GM12878 (cell line): ENCODE measurements around the gene RBM44. TPM values are rescaled to one million over a fixed set of nuclear protein-coding genes. Genes with fewer than 3 reads are reported as not detected.

Source experiments
- ATAC-seq: fragments of 200-7000 bp; cut with Tn5 transposase; 3 replicates; pipeline ENCODE4 v1.9.1; 2020; ENCODE audit warnings: mild to moderate bottlenecking, moderate library complexity
- BruUV-seq: library from RNA; stranded (reverse); fragments of 400-500 nt; replicated peaks from 2 replicates; lab custom pipeline; 2021; lab: Mats Ljungman, UMichigan
- CTCF ChIA-PET: fragments of 300-600 bp; sonication (Branson Sonifier 250); formaldehyde crosslinking; extraction: SDS; loops from one replicate; lab custom pipeline; 2021; ENCODE audit warnings: inconsistent platforms; lab: Yijun Ruan, JAX
- POLR2A ChIA-PET: fragments of 350-600 bp; formaldehyde crosslinking; extraction: SDS; loops from one replicate; lab custom pipeline; 2021; ENCODE audit warnings: inconsistent platforms; lab: Charles Lee
- RAD21 ChIA-PET: fragments of 300-600 bp; sonication (Branson Sonifier 250); formaldehyde crosslinking; loops from one replicate; lab custom pipeline; 2023; ENCODE audit warnings: antibody characterized with exemption; ENCODE audit not compliant: unreplicated experiment; lab: Charles Lee
- SMC1A ChIA-PET: fragments of 300-600 bp; sonication (Branson Sonifier 250); formaldehyde crosslinking; loops from one replicate; lab custom pipeline; 2023; ENCODE audit not compliant: unreplicated experiment, uncharacterized antibody; lab: Charles Lee
- DNase-seq: peaks from one replicate; pipeline ENCODE4 v3.0.0-alpha.2; 2011; ENCODE audit warnings: low read depth, low spot score
- FAIRE-seq: peaks from 3 replicates; lab custom pipeline; 2011; peaks lifted over from hg19 to GRCh38; lab: Jason Lieb, UNC
- H2AFZ ChIP-seq: 2 replicates; pipeline ENCODE4 v1.6.0; 2011; ENCODE audit warnings: low read depth, low read length, control low read depth; ENCODE audit not compliant: control insufficient read depth
- H3K27ac ChIP-seq: 2 replicates; pipeline ENCODE4 v1.5.1; 2011; ENCODE audit warnings: control low read depth; ENCODE audit not compliant: control insufficient read depth, insufficient read depth
- H3K27me3 ChIP-seq, 2 experiments: replicated peaks in 1 of 2; 2 replicates each; pipeline versions ENCODE4 v1.6.0 to v1.6.1; 2011; ENCODE audit warnings: low read length in 1 of 2; ENCODE audit not compliant: control insufficient read depth in 2 of 2, insufficient read depth in 2 of 2
- H3K36me3 ChIP-seq, 2 experiments: 2 replicates each; pipeline ENCODE4 v1.5.1; 2011; ENCODE audit warnings: low read length in 1 of 2; ENCODE audit not compliant: control insufficient read depth in 2 of 2, insufficient read depth in 2 of 2
- H3K4me1 ChIP-seq: 2 replicates; pipeline ENCODE4 v1.6.1; 2011; ENCODE audit warnings: mild to moderate bottlenecking, low read length, moderate library complexity, mixed read lengths; ENCODE audit not compliant: control insufficient read depth, insufficient read depth
- H3K4me2 ChIP-seq: 2 replicates; pipeline ENCODE4 v1.6.0; 2011; ENCODE audit warnings: control low read depth; ENCODE audit not compliant: control insufficient read depth, insufficient read depth
- H3K4me3 ChIP-seq: fragments of 200-600 bp; sonication (generic); 2 replicates; pipeline ENCODE4 v1.5.1; 2016
- H3K79me2 ChIP-seq: 2 replicates; pipeline ENCODE4 v1.6.0; 2011; ENCODE audit warnings: low read length; ENCODE audit not compliant: control insufficient read depth, insufficient read depth
- H3K9ac ChIP-seq: 2 replicates; pipeline ENCODE4 v1.8.0; 2011; ENCODE audit warnings: low read length, control low read depth, mixed read lengths; ENCODE audit not compliant: control insufficient read depth, insufficient read depth
- H3K9me3 ChIP-seq: replicated peaks from 3 replicates; pipeline ENCODE4 v1.5.1; 2011; ENCODE audit warnings: mild to moderate bottlenecking, low read length; ENCODE audit not compliant: control insufficient read depth, insufficient read depth
- H4K20me1 ChIP-seq: 2 replicates; pipeline ENCODE4 v1.6.0; 2011; ENCODE audit not compliant: control insufficient read depth, insufficient read depth
- BACH1 ChIP-seq: fragments of 450-650 bp; IDR thresholded peaks from 2 replicates; pipeline ENCODE4 v1.6.1; 2017; ENCODE audit warnings: mild to moderate bottlenecking, borderline replicate concordance
- BHLHE40 ChIP-seq, 2 experiments: fragments of 450-650 bp in 1 of 2; IDR thresholded peaks; 2 replicates each; pipeline ENCODE4 v1.6.1; 2011 to 2017; ENCODE audit warnings: low read depth in 2 of 2, borderline replicate concordance in 1 of 2, improper control_type of control experiment in 1 of 2, low read length in 1 of 2, mild to moderate bottlenecking in 1 of 2
- CEBPB ChIP-seq, 2 experiments: fragments of 150-350 bp in 1 of 2; IDR thresholded peaks; 2 replicates each; pipeline ENCODE4 v1.6.1; 2012 to 2014; ENCODE audit warnings: low read depth in 2 of 2, low read length in 2 of 2, borderline replicate concordance in 1 of 2, inconsistent platforms in 1 of 2
- HDAC6 ChIP-seq: fragments of 200-600 bp; sonication (generic); IDR thresholded peaks from one replicate; pipeline ENCODE4 v1.8.0; 2017; ENCODE audit warnings: antibody characterized with exemption; ENCODE audit not compliant: unreplicated experiment
- MTA3 ChIP-seq: IDR thresholded peaks from 2 replicates; pipeline ENCODE4 v1.6.1; 2012; ENCODE audit warnings: low read length, inconsistent platforms, borderline replicate concordance
- MXI1 ChIP-seq: fragments of 150-350 bp; IDR thresholded peaks from 2 replicates; pipeline ENCODE4 v1.6.1; 2011; ENCODE audit warnings: low read depth, mild to moderate bottlenecking, inconsistent platforms, low read length, improper control_type of control experiment
- NFIC ChIP-seq: IDR thresholded peaks from 2 replicates; pipeline ENCODE4 v1.6.1; 2012; ENCODE audit warnings: low read depth, mild to moderate bottlenecking, inconsistent platforms, low read length, moderate library complexity
- POLR2AphosphoS5 ChIP-seq: IDR thresholded peaks from 2 replicates; pipeline ENCODE4 v1.6.1; 2011; ENCODE audit warnings: mild to moderate bottlenecking, low read length, inconsistent platforms
- SPI1 ChIP-seq: IDR thresholded peaks from 2 replicates; pipeline ENCODE4 v1.6.1; 2011; ENCODE audit warnings: low read depth, mild to moderate bottlenecking, low read length, moderate library complexity, borderline replicate concordance; ENCODE audit not compliant: insufficient read depth
- SREBF2 ChIP-seq: IDR thresholded peaks from 2 replicates; pipeline ENCODE4 v1.6.1; 2012; ENCODE audit warnings: mild to moderate bottlenecking, low read length
- STAT3 ChIP-seq: IDR thresholded peaks from 2 replicates; pipeline ENCODE4 v1.6.1; 2011; ENCODE audit warnings: low read depth, low read length, improper control_type of control experiment
- TARDBP ChIP-seq: IDR thresholded peaks from 2 replicates; pipeline ENCODE4 v1.6.1; 2016; ENCODE audit warnings: borderline replicate concordance
- WGBS: methylation state at CpG from one replicate; pipeline ENCODE4 v1.1.6; 2016; ENCODE audit warnings: low lambda C conversion rate; ENCODE audit not compliant: insufficient replicate concordance, insufficient coverage; ENCODE audit errors: missing lambda C conversion rate; 5-methylcytosine and 5-hydroxymethylcytosine counted together
- in situ Hi-C: fragments of 300-500 bp; cut with MboI; formaldehyde crosslinking; loops from 9 replicates; pipeline ENCODE4 v1.14.3; 2018; ENCODE audit warnings: mixed read lengths
- intact Hi-C: fragments of 100-400 bp; cut with micrococcal nuclease; formaldehyde crosslinking; loops from one replicate; pipeline ENCODE4 v1.14.2; 2022; ENCODE audit not compliant: unreplicated experiment
- polyA plus RNA-seq, 11 experiments: library from polyadenylated mRNA; depleted of rRNA in 4 of 11; unstranded in 6 of 11; stranded (reverse) in 5 of 11; fragments of >200 nt; fragmentation: Nextera tagmentation in 4 of 11; fragmentation: Illumina TruSeq in 1 of 11; extraction: Ambion mirVana in 4 of 11; extraction: Trizol in 1 of 11; gene quantifications; 1 replicate in 1 of 11; 2 replicates in 10 of 11; pipeline versions ENCODE4 v1.2.1 to v1.2.3, GENCODE V29; 2011 to 2016; ENCODE audit warnings: inconsistent platforms in 2 of 11, missing spikeins in 2 of 11, low read depth in 1 of 11
- total RNA-seq, 4 experiments: library from RNA; depleted of rRNA in 3 of 4; stranded (reverse); fragments of >200 nt in 3 of 4; fragmentation: Illumina TruSeq in 1 of 4; extraction: Trizol in 1 of 4; gene quantifications; 2 replicates each; pipeline versions ENCODE4 v1.2.1 to v1.2.3, GENCODE V29; 2013 to 2021
- TF ChIP-seq, protein P1 (sequence below): fragments of 450-650 bp; IDR thresholded peaks from 2 replicates; pipeline ENCODE4 v1.6.1; 2017; ENCODE audit warnings: mild to moderate bottlenecking, low read depth, inconsistent platforms; ENCODE audit not compliant: poor library complexity, severe bottlenecking
- TF ChIP-seq, protein P2 (sequence below), 3 experiments: IDR thresholded peaks in 2 of 3; conservative IDR thresholded peaks in 1 of 3; 2 replicates each; pipeline ENCODE4 v1.5.1; 2011; ENCODE audit warnings: low read depth in 3 of 3, low read length in 3 of 3, mild to moderate bottlenecking in 3 of 3, control low read depth in 2 of 3, moderate library complexity in 2 of 3, inconsistent platforms in 1 of 3, mixed read lengths in 1 of 3; ENCODE audit not compliant: control insufficient read depth in 2 of 3, insufficient read depth in 1 of 3; ENCODE audit errors: extremely low read depth in 1 of 3
- TF ChIP-seq, protein P3 (sequence below): fragments of 450-650 bp; IDR thresholded peaks from 2 replicates; pipeline ENCODE4 v1.6.1; 2014; ENCODE audit warnings: mild to moderate bottlenecking
- TF ChIP-seq, protein P4 (sequence below): fragments of 450-650 bp; IDR thresholded peaks from 2 replicates; pipeline ENCODE4 v1.6.1; 2018; ENCODE audit warnings: borderline replicate concordance, mild to moderate bottlenecking; ENCODE audit not compliant: partially characterized antibody

RBM44 gene
- total and polyA plus RNA-seq, 10 of the 15 experiments (the other 5 are each of a cell fraction or from before 2014, with no cell fraction given) = 0.14 to 1.4 (median 0.62) TPM; not detected in 1

DNA sequence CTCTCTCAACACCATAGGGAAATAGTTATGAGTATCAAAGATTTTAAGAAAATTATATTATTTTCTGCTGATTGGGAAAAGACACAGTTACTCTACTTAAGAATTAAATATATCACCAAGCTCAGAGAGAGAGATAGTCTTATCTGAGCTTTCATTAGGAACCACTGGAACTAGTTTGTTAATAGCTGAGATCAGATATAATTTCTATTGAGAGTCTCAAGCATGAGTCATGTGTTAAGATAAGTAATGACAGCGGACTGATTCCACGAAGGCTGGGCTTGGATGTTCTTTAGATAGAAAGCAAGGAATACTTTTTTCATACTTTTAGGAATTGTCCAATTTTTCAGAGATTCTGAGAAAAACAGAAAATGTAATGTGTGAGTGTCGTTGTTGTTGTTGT is 44.4 kb upstream of the RBM44 start:
- in situ Hi-C loops (no loop called here), intact Hi-C loops (no loop called here)
- Histone ChIP-seq H3K4me1 (peaks cover 14% of the 10 kb centered on the region), H3K9me3 (no peaks in the 10 kb centered on the region; the same call in 2 of the 3 replicates), H3K4me3 (no peak overlapping the region), H3K27me3 (no peaks in the 10 kb centered on the region), H3K9ac (no peak overlapping the region), H3K4me2 (no peak overlapping the region), H3K36me3 (peaks cover 14 to 32% of the 10 kb centered on the region in 2 experiments), H2AFZ (no peak overlapping the region), H3K79me2 (no peaks in the 10 kb centered on the region), H4K20me1 (no peaks in the 10 kb centered on the region), H3K27ac (peak overlapping the region; percentile 88; the same call in 1 of the 2 replicates)
- DNase-seq (no peak), ATAC-seq (no peak), FAIRE-seq (no peak)
- ChIA-PET POLR2A (interaction anchor here (2.3 kb wide), 1 partner anchor 57 kb away, joined by 10 read pairs; no protein-coding TSS in a partner anchor), SMC1A (interaction anchor here (0.8 to 2.8 kb wide), 11 partner anchors 9 to 85 kb away, joined by 3 to 14 read pairs (median 3); no protein-coding TSS in a partner anchor), CTCF (interaction anchor here (0.6 to 2.5 kb wide), 9 partner anchors 9 to 182 kb away, joined by 3 to 18 read pairs (median 5); no protein-coding TSS in a partner anchor), RAD21 (interaction anchor here (0.8 to 2.3 kb wide), 2 partner anchors 9 to 242 kb away, joined by 3 to 7 read pairs; no protein-coding TSS in a partner anchor)
- WGBS = 85% methylated on average over 3 of the region's 3 CpGs
- BruUV-seq = no TSS peak
- TF ChIP-seq SREBF2 = no peak
- TF ChIP-seq, protein P1, sequence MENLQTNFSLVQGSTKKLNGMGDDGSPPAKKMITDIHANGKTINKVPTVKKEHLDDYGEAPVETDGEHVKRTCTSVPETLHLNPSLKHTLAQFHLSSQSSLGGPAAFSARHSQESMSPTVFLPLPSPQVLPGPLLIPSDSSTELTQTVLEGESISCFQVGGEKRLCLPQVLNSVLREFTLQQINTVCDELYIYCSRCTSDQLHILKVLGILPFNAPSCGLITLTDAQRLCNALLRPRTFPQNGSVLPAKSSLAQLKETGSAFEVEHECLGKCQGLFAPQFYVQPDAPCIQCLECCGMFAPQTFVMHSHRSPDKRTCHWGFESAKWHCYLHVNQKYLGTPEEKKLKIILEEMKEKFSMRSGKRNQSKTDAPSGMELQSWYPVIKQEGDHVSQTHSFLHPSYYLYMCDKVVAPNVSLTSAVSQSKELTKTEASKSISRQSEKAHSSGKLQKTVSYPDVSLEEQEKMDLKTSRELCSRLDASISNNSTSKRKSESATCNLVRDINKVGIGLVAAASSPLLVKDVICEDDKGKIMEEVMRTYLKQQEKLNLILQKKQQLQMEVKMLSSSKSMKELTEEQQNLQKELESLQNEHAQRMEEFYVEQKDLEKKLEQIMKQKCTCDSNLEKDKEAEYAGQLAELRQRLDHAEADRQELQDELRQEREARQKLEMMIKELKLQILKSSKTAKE = no peak
- TF ChIP-seq HDAC6 = no peak
- no peak for TF ChIP-seq STAT3
- no peak for TF ChIP-seq BACH1
- TF ChIP-seq TARDBP = no peak
- TF ChIP-seq NFIC = no peak
- no peak for TF ChIP-seq BHLHE40 (IDR thresholded peaks at IDR 0.05; ENCODE audit: borderline replicate concordance in 1 of 2, low read depth in 2 of 2, low read length in 1 of 2)
- no peak for TF ChIP-seq MTA3
- TF ChIP-seq, protein P2, sequence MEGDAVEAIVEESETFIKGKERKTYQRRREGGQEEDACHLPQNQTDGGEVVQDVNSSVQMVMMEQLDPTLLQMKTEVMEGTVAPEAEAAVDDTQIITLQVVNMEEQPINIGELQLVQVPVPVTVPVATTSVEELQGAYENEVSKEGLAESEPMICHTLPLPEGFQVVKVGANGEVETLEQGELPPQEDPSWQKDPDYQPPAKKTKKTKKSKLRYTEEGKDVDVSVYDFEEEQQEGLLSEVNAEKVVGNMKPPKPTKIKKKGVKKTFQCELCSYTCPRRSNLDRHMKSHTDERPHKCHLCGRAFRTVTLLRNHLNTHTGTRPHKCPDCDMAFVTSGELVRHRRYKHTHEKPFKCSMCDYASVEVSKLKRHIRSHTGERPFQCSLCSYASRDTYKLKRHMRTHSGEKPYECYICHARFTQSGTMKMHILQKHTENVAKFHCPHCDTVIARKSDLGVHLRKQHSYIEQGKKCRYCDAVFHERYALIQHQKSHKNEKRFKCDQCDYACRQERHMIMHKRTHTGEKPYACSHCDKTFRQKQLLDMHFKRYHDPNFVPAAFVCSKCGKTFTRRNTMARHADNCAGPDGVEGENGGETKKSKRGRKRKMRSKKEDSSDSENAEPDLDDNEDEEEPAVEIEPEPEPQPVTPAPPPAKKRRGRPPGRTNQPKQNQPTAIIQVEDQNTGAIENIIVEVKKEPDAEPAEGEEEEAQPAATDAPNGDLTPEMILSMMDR (IDR thresholded peaks at IDR 0.05 in 2 of 3, conservative IDR thresholded peaks at IDR 0.05 in 1 of 3; ENCODE audit: control insufficient read depth in 2 of 3, extremely low read depth in 1 of 3, insufficient read depth in 1 of 3, low read depth in 3 of 3, low read length in 3 of 3) = no peak
- TF ChIP-seq CEBPB (IDR thresholded peaks at IDR 0.05; ENCODE audit: borderline replicate concordance in 1 of 2, low read depth in 2 of 2, low read length in 2 of 2) = no peak
- no peak for TF ChIP-seq SPI1
- TF ChIP-seq, protein P3, sequence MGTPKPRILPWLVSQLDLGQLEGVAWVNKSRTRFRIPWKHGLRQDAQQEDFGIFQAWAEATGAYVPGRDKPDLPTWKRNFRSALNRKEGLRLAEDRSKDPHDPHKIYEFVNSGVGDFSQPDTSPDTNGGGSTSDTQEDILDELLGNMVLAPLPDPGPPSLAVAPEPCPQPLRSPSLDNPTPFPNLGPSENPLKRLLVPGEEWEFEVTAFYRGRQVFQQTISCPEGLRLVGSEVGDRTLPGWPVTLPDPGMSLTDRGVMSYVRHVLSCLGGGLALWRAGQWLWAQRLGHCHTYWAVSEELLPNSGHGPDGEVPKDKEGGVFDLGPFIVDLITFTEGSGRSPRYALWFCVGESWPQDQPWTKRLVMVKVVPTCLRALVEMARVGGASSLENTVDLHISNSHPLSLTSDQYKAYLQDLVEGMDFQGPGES = no peak
- no peak for TF ChIP-seq MXI1
- TF ChIP-seq, protein P4, sequence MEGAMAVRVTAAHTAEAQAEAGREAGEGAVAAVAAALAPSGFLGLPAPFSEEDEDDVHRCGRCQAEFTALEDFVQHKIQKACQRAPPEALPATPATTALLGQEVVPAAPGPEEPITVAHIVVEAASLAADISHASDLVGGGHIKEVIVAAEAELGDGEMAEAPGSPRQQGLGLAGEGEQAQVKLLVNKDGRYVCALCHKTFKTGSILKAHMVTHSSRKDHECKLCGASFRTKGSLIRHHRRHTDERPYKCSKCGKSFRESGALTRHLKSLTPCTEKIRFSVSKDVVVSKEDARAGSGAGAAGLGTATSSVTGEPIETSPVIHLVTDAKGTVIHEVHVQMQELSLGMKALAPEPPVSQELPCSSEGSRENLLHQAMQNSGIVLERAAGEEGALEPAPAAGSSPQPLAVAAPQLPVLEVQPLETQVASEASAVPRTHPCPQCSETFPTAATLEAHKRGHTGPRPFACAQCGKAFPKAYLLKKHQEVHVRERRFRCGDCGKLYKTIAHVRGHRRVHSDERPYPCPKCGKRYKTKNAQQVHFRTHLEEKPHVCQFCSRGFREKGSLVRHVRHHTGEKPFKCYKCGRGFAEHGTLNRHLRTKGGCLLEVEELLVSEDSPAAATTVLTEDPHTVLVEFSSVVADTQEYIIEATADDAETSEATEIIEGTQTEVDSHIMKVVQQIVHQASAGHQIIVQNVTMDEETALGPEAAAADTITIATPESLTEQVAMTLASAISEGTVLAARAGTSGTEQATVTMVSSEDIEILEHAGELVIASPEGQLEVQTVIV = no peak
- TF ChIP-seq POLR2AphosphoS5 = no peak
